SK-N-SH treated with all-trans-retinoic acid at 6 μM for 48 hours (cell line): ENCODE measurements around the gene SEPTIN5.

Source experiments
- ATAC-seq: fragments of 200-7000 bp; cut with Tn5 transposase; 3 replicates; pipeline ENCODE4 v1.9.1; 2020; ENCODE audit warnings: mild to moderate bottlenecking, moderate library complexity
- ARNTL ChIP-seq: fragments of 450-650 bp; formaldehyde crosslinking; IDR thresholded peaks from 2 replicates; pipeline ENCODE4 v1.5.0; 2020; ENCODE audit warnings: low read depth, mild to moderate bottlenecking, moderate library complexity, borderline replicate concordance
- BACH2 ChIP-seq: fragments of 250-450 bp; sonication (Bioruptor Pico); IDR thresholded peaks from 2 replicates; pipeline ENCODE4 v1.9.0; 2021; ENCODE audit warnings: mild to moderate bottlenecking, borderline replicate concordance
- CREB5 ChIP-seq: fragments of 250-450 bp; sonication (Bioruptor Pico); IDR thresholded peaks from 2 replicates; pipeline ENCODE4 v1.5.1; 2020; ENCODE audit warnings: low read depth, mild to moderate bottlenecking, moderate library complexity
- CSDC2 ChIP-seq: fragments of 250-450 bp; sonication (Bioruptor Pico); IDR thresholded peaks from 2 replicates; pipeline ENCODE4 v1.5.0; 2020; ENCODE audit warnings: mild to moderate bottlenecking, moderate library complexity
- ESRRG ChIP-seq: fragments of 250-450 bp; sonication (Bioruptor Pico); IDR thresholded peaks from 2 replicates; pipeline ENCODE4 v1.6.1; 2021; ENCODE audit warnings: mild to moderate bottlenecking
- GLIS3 ChIP-seq: fragments of 250-450 bp; sonication (Bioruptor Pico); IDR thresholded peaks from 2 replicates; pipeline ENCODE4 v1.5.0; 2020; ENCODE audit warnings: mild to moderate bottlenecking, moderate library complexity
- ISL1 ChIP-seq: fragments of 250-450 bp; sonication (Bioruptor Pico); IDR thresholded peaks from 2 replicates; pipeline ENCODE4 v2.1.2; 2022; ENCODE audit warnings: mild to moderate bottlenecking, moderate library complexity
- OSR1 ChIP-seq: fragments of 250-450 bp; sonication (Bioruptor Pico); IDR thresholded peaks from 2 replicates; pipeline ENCODE4 v1.8.0; 2022; ENCODE audit warnings: moderate library complexity, mild to moderate bottlenecking, inconsistent platforms
- PATZ1 ChIP-seq: fragments of 250-450 bp; sonication (Bioruptor Pico); IDR thresholded peaks from 2 replicates; pipeline ENCODE4 v1.8.0; 2020; ENCODE audit warnings: mild to moderate bottlenecking, moderate library complexity, borderline replicate concordance
- RARB ChIP-seq: fragments of 250-450 bp; sonication (Bioruptor Pico); IDR thresholded peaks from 2 replicates; pipeline ENCODE4 v1.8.0; 2021; ENCODE audit warnings: mild to moderate bottlenecking, moderate library complexity
- SNAI2 ChIP-seq: fragments of 250-450 bp; sonication (Bioruptor Pico); IDR thresholded peaks from 2 replicates; pipeline ENCODE4 v1.5.0; 2020; ENCODE audit warnings: mild to moderate bottlenecking, moderate library complexity
- TCF4 ChIP-seq: fragments of 250-450 bp; sonication (Bioruptor Pico); IDR thresholded peaks from 2 replicates; pipeline ENCODE4 v1.8.0; 2021; ENCODE audit warnings: mild to moderate bottlenecking, moderate library complexity, borderline replicate concordance
- TOX ChIP-seq: fragments of 250-450 bp; sonication (Bioruptor Pico); IDR thresholded peaks from 2 replicates; pipeline ENCODE4 v1.8.0; 2021; ENCODE audit warnings: mild to moderate bottlenecking, moderate library complexity, borderline replicate concordance
- ZC3H10 ChIP-seq: fragments of 250-450 bp; sonication (Bioruptor Pico); IDR thresholded peaks from 2 replicates; pipeline ENCODE4 v1.5.1; 2021; ENCODE audit warnings: mild to moderate bottlenecking, moderate library complexity
- ZFP3 ChIP-seq: fragments of 250-450 bp; sonication (Bioruptor Pico); IDR thresholded peaks from 2 replicates; pipeline ENCODE4 v1.5.0; 2020; ENCODE audit warnings: mild to moderate bottlenecking, moderate library complexity
- ZFP30 ChIP-seq: fragments of 450-650 bp; formaldehyde crosslinking; IDR thresholded peaks from 2 replicates; pipeline ENCODE4 v1.5.0; 2022; ENCODE audit warnings: mild to moderate bottlenecking, moderate library complexity
- ZNF565 ChIP-seq: fragments of 450-650 bp; formaldehyde crosslinking; conservative IDR thresholded peaks from 2 replicates; pipeline ENCODE4 v1.5.0; 2020; ENCODE audit warnings: low read depth, mild to moderate bottlenecking, moderate library complexity
- ZNF8 ChIP-seq: fragments of 450-650 bp; formaldehyde crosslinking; IDR thresholded peaks from 2 replicates; pipeline ENCODE4 v1.5.0; 2020; ENCODE audit warnings: mild to moderate bottlenecking, moderate library complexity
- TF ChIP-seq, protein P1 (sequence below): fragments of 250-450 bp; sonication (Bioruptor Pico); IDR thresholded peaks from 2 replicates; pipeline ENCODE4 v1.5.1; 2021; ENCODE audit warnings: mild to moderate bottlenecking, moderate library complexity
- TF ChIP-seq, protein P2 (sequence below): fragments of 250-450 bp; sonication (Bioruptor Pico); IDR thresholded peaks from 2 replicates; pipeline ENCODE4 v1.5.0; 2020; ENCODE audit warnings: mild to moderate bottlenecking, moderate library complexity
- TF ChIP-seq, protein P3 (sequence below): fragments of 250-450 bp; sonication (Bioruptor Pico); IDR thresholded peaks from 2 replicates; pipeline ENCODE4 v1.8.0; 2021; ENCODE audit warnings: low read depth, mild to moderate bottlenecking, moderate library complexity, borderline replicate concordance

The SEPTIN5 gene

DNA sequence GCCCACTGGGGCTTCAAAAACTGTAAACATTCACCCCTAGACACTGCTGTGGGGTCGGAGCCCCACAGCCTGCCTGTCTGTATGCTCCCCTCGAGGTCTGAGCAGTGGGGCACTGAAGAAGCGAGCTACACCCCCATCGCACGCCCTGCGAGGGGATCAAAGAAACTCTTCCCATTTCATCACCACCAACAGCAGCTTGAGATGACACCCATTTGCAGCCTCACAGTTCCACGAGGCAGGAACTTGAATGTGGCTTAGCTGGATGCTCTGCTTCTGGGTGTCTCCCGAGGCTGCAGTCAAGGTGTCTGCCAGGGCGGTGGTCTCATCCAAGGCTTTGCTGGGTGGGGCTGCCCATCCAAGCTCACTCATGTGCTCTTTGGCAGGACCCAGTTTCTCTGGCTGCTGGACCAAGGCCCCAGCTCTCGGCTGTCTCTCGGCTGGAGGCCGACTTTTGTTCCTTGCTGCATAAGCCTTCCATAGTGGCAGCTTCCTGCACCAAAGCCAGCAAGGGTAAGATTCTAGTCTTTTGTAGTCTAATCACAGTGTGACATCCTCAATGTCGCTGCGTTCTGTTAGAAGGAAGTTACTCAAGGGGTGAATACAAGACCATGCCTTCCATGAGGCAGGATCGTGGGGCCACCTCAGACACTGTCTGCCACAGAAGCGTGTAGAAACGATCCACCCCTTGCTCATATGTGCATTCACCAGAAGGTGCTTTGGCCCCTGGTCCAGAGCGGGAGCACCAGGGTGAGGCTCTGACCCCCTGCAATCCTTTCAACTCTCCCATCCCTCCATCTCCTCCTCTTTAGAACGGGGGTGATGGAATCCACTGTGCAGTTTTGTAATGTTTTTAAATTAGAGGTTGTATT lies 46.2 kb upstream of the SEPTIN5 start:
- no peak for ATAC-seq
- TF ChIP-seq ZNF565 (CRISPR knock-in tag) (no peak), TOX (CRISPR knock-in tag) (no peak), ZFP30 (CRISPR knock-in tag) (no peak), CSDC2 (CRISPR knock-in tag) (no peak), ZFP3 (no peak), CREB5 (no peak), ISL1 (CRISPR knock-in tag) (no peak), BACH2 (CRISPR knock-in tag) (no peak), PATZ1 (CRISPR knock-in tag) (no peak), SNAI2 (CRISPR knock-in tag) (no peak), ESRRG (CRISPR knock-in tag) (no peak), ARNTL (CRISPR knock-in tag) (no peak), RARB (CRISPR knock-in tag) (no peak), GLIS3 (no peak)
- TF ChIP-seq, protein P1, sequence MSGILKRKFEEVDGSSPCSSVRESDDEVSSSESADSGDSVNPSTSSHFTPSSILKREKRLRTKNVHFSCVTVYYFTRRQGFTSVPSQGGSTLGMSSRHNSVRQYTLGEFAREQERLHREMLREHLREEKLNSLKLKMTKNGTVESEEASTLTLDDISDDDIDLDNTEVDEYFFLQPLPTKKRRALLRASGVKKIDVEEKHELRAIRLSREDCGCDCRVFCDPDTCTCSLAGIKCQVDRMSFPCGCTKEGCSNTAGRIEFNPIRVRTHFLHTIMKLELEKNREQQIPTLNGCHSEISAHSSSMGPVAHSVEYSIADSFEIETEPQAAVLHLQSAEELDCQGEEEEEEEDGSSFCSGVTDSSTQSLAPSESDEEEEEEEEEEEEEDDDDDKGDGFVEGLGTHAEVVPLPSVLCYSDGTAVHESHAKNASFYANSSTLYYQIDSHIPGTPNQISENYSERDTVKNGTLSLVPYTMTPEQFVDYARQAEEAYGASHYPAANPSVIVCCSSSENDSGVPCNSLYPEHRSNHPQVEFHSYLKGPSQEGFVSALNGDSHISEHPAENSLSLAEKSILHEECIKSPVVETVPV = no peak
- TF ChIP-seq, protein P2, sequence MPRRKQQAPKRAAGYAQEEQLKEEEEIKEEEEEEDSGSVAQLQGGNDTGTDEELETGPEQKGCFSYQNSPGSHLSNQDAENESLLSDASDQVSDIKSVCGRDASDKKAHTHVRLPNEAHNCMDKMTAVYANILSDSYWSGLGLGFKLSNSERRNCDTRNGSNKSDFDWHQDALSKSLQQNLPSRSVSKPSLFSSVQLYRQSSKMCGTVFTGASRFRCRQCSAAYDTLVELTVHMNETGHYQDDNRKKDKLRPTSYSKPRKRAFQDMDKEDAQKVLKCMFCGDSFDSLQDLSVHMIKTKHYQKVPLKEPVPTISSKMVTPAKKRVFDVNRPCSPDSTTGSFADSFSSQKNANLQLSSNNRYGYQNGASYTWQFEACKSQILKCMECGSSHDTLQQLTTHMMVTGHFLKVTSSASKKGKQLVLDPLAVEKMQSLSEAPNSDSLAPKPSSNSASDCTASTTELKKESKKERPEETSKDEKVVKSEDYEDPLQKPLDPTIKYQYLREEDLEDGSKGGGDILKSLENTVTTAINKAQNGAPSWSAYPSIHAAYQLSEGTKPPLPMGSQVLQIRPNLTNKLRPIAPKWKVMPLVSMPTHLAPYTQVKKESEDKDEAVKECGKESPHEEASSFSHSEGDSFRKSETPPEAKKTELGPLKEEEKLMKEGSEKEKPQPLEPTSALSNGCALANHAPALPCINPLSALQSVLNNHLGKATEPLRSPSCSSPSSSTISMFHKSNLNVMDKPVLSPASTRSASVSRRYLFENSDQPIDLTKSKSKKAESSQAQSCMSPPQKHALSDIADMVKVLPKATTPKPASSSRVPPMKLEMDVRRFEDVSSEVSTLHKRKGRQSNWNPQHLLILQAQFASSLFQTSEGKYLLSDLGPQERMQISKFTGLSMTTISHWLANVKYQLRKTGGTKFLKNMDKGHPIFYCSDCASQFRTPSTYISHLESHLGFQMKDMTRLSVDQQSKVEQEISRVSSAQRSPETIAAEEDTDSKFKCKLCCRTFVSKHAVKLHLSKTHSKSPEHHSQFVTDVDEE (CRISPR knock-in tag) = no peak
- TF ChIP-seq, protein P3, sequence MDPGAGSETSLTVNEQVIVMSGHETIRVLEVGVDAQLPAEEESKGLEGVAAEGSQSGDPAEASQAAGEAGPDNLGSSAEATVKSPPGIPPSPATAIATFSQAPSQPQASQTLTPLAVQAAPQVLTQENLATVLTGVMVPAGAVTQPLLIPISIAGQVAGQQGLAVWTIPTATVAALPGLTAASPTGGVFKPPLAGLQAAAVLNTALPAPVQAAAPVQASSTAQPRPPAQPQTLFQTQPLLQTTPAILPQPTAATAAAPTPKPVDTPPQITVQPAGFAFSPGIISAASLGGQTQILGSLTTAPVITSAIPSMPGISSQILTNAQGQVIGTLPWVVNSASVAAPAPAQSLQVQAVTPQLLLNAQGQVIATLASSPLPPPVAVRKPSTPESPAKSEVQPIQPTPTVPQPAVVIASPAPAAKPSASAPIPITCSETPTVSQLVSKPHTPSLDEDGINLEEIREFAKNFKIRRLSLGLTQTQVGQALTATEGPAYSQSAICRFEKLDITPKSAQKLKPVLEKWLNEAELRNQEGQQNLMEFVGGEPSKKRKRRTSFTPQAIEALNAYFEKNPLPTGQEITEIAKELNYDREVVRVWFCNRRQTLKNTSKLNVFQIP (CRISPR knock-in tag) = no peak

GRCh38 chr22:19668748-19669147 lies 45.6 kb upstream of the SEPTIN5 start:
- ATAC-seq = no peak
- TF ChIP-seq ZFP3 (no peak), SNAI2 (CRISPR knock-in tag) (no peak), ZC3H10 (CRISPR knock-in tag) (no peak), PATZ1 (CRISPR knock-in tag) (no peak), GLIS3 (no peak), ARNTL (CRISPR knock-in tag) (no peak), ZNF8 (CRISPR knock-in tag) (no peak), CSDC2 (CRISPR knock-in tag) (no peak), ESRRG (CRISPR knock-in tag) (no peak), ZFP30 (CRISPR knock-in tag) (no peak), RARB (CRISPR knock-in tag) (no peak), TCF4 (CRISPR knock-in tag) (no peak), OSR1 (CRISPR knock-in tag) (no peak), BACH2 (CRISPR knock-in tag) (no peak)
- TF ChIP-seq, protein P1 = no peak
- TF ChIP-seq, all 23 proteins: peak for 0
